Activated CD4-positive, alpha-beta T cell treated with anti-CD3 and anti-CD28 coated beads for 36 hours (primary cell): Measurements from ENCODE around the gene VAX1. TPM values are rescaled to one million over a fixed set of nuclear protein-coding genes. Genes with fewer than 3 reads are reported as not detected.
A peak's percentile ranks its signal among the peaks of the same experiment; 100 is the strongest.

Experiments
- ATAC-seq: fragments of 200-7000 bp; cut with Tn5 transposase; one replicate; pipeline ENCODE4 v1.10.0; 2021; ENCODE audit warnings: mild to moderate bottlenecking, moderate library complexity
- CTCF ChIA-PET: fragments of 350-600 bp; sonication (Branson Sonifier 250); formaldehyde crosslinking; loops from one replicate; lab custom pipeline; 2021; ENCODE audit warnings: antibody characterized with exemption; lab: Charles Lee
- POLR2A ChIA-PET: fragments of 350-600 bp; sonication (Branson Sonifier 250); formaldehyde crosslinking; loops from one replicate; lab custom pipeline; 2021; ENCODE audit warnings: antibody characterized with exemption, inconsistent platforms; lab: Charles Lee
- DNase-seq: peaks from one replicate; pipeline ENCODE4 v3.0.0-alpha.2; 2020
- H3K27ac Mint-ChIP-seq: one replicate; pipeline ENCODE4 v1.8.0; 2021; ENCODE audit warnings: mixed read lengths
- H3K27me3 Mint-ChIP-seq: one replicate; pipeline ENCODE4 v1.8.0; 2021; ENCODE audit warnings: mixed read lengths
- H3K36me3 Mint-ChIP-seq: one replicate; pipeline ENCODE4 v1.8.0; 2021; ENCODE audit warnings: low read depth, mixed read lengths
- H3K4me1 Mint-ChIP-seq: one replicate; pipeline ENCODE4 v1.8.0; 2021; ENCODE audit warnings: mixed read lengths
- H3K4me3 Mint-ChIP-seq: one replicate; pipeline ENCODE4 v1.8.0; 2021; ENCODE audit warnings: mild to moderate bottlenecking, moderate library complexity, mixed read lengths
- H3K9me3 Mint-ChIP-seq: one replicate; pipeline ENCODE4 v1.8.0; 2021; ENCODE audit warnings: low read depth, mixed read lengths
- intact Hi-C, 2 experiments: fragments of 100-400 bp; cut with DNase I in 1 of 2; cut with micrococcal nuclease in 1 of 2; formaldehyde crosslinking; loops; one replicate each; pipeline versions ENCODE4 v1.14.2 to v1.15.1; 2022 to 2024; cut with DNase I, micrococcal nuclease
- total RNA-seq, 2 experiments: library from RNA; stranded (reverse); gene quantifications; one replicate each; pipeline ENCODE4 v1.2.3, GENCODE V29; 2021

Gene VAX1
- total RNA-seq, 2 experiments from 2014 or later = not detected

DNA sequence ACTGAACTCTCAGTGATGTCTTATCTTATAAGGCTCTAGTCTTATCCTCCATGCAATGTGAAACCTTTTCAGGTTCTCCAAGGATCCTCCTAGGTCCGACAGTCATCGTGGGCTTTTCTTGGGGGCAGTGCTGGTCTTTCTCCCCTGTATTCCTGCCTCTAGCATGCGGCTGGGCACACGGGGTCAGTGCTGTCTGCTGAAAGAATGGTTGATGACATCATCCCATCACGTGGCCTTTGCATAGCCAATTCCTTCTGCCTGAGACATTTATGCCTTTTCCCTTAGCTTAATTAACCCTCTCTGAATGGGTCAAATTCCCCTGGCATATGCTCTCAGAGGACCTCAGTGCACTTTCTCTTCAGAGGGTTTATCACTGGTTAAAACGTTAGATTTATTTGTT, 32.2 kb upstream of the VAX1 start:
- DNase-seq = peak; percentile 9
- Mint-ChIP-seq H3K27me3 (peaks cover 61% of the 10 kb centered on the region), H3K27ac (no peak overlapping the region), H3K4me3 (no peak overlapping the region), H3K36me3 (no peaks in the 10 kb centered on the region), H3K9me3 (no peaks in the 10 kb centered on the region), H3K4me1 (peaks cover 38% of the 10 kb centered on the region)
- intact Hi-C loops = loop anchor here (10.0 kb wide), 2 partner anchors 165 to 725 kb away; partner anchors contain the start of gene SHTN1 (in 1 of the 2)
- POLR2A ChIA-PET = no interaction called here
- ATAC-seq = no peak
- CTCF ChIA-PET = interaction anchor here (1.1 to 1.8 kb wide), 3 partner anchors 12 to 373 kb away, joined by 3 to 5 read pairs (median 3); partner anchors contain the start of gene VAX1

DNA sequence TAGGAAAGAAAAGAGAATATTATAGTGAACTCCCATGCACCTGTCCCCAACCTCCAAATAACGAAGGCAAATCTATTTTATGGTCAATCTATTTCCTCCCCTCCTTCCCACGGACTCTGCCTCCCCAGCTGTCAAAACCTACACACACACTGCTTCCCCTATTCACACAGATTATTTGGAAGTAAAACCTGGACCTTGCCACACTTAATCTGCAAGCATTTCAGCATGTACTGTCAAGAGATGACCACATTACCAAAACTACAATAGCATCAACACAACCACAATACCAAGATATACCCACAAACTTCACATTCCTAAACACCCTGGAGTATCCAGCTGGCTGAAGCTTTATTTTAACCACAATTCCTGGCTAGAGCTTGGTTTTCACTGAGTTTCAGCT, 31.4 kb upstream of the VAX1 start:
- ChIA-PET CTCF (interaction anchor here (0.6 to 3.7 kb wide), 7 partner anchors 11 to 383 kb away, joined by 3 to 34 read pairs (median 4); partner anchors contain the start of gene VAX1), POLR2A (interaction anchor here (0.6 kb wide), 1 partner anchor 417 kb away, joined by 8 read pairs; no protein-coding TSS in a partner anchor)
- no peak for ATAC-seq
- peaks cover 37% of the 10 kb centered on the region for H3K4me1 Mint-ChIP-seq
- H3K27me3 Mint-ChIP-seq = peaks cover 68% of the 10 kb centered on the region
- H3K27ac Mint-ChIP-seq = no peak overlapping the region
- intact Hi-C loops = loop anchor here (2.0 to 10.0 kb wide), 4 partner anchors 37 to 895 kb away; partner anchors contain the start of genes EMX2 (in 1 of the 2), ENO4 (in 1 of the 2) and GFRA1 (in 1 of the 2)
- no peak overlapping the region for H3K4me3 Mint-ChIP-seq
- DNase-seq = no peak
- no peaks in the 10 kb centered on the region for H3K9me3 Mint-ChIP-seq
- H3K36me3 Mint-ChIP-seq = no peaks in the 10 kb centered on the region

DNA sequence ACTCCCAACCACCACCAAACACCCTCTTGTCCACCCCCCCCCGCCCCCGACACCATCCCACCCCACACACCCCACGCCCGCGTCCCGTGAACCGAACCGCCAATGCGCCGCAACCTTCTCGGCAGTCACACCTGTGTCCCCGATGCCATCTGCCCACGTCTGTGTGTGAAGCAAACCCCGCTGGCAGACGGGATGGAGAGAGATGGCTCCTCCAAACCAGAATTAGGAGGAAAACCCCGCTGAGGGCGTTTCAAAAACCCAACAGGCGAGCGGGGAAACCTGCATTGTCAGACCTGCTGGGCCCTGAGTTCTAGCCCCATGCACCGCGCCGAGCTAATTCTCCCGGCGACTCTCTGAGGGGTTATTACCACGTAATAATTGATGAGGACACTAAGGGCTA, 30.7 kb upstream of the VAX1 start:
- ATAC-seq = no peak
- H3K36me3 Mint-ChIP-seq = no peaks in the 10 kb centered on the region
- H3K4me3 Mint-ChIP-seq = peak overlapping the region; percentile 21
- H3K27ac Mint-ChIP-seq = no peak overlapping the region
- H3K27me3 Mint-ChIP-seq = peaks cover 74% of the 10 kb centered on the region
- ChIA-PET POLR2A (no interaction called here), CTCF (interaction anchor here (0.6 to 4.6 kb wide), 11 partner anchors 25 to 383 kb away, joined by 3 to 34 read pairs (median 6); no protein-coding TSS in a partner anchor)
- peaks cover 38% of the 10 kb centered on the region for H3K4me1 Mint-ChIP-seq
- peak; percentile 24 for DNase-seq
- no peaks in the 10 kb centered on the region for H3K9me3 Mint-ChIP-seq
- intact Hi-C loops = loop anchor here (2.0 to 10.0 kb wide), 4 partner anchors 36 to 894 kb away; partner anchors contain the start of genes EMX2 (in 1 of the 2), ENO4 (in 1 of the 2) and GFRA1 (in 1 of the 2)

DNA sequence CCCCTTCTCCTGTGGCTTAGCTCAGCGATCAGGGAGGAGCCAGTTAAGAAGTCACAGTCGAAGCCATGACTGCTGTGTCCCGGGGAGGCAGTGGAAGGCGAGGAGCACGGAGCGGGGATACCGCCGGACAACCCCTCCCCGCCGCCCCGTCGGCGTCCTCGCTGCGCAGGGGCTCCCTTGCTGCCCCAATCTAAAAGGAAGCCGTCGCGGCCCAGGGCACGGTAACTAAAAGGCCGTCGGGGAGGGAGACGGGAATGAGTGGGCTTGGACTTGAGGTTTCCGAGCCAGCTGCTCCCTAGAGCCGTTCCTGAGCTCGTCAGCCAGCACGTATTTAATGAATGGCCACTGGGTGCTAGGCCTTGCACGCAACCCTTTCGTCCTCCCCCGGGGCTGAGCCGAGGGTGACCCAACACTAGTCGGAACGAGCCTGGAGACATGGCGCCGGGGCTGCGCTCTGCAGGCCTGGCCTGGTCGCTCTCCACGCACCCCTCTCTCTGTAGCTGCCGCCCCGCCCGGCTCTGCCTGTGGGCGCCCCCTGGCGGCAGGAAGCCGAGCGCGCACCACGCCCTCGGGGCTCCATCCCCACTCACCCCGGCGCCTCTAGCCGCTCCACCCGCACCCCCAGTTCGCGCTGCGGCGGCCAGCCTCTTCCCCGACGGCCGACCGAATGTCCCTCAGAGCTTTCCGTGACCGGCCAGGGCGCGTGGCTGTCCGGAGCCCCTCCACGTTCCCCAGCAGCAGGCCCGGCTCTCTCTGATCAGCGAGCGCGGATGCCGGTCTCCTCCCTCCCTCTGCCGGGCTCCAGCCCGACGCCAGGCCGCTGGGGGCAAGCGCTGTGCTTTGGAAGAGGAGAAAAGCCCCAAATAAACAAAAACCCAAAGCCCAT, 30.0 kb upstream of the VAX1 start:
- Mint-ChIP-seq H3K27me3 (peaks cover 72% of the 10 kb centered on the region), H3K4me3 (peak overlapping the region; percentile 26), H3K36me3 (no peaks in the 10 kb centered on the region), H3K27ac (no peak overlapping the region), H3K4me1 (peaks cover 40% of the 10 kb centered on the region), H3K9me3 (no peaks in the 10 kb centered on the region)
- ChIA-PET CTCF (interaction anchor here (0.5 to 4.6 kb wide), 23 partner anchors 8 to 512 kb away, joined by 3 to 34 read pairs (median 5); no protein-coding TSS in a partner anchor), POLR2A (no interaction called here)
- peak; percentile 85 for DNase-seq
- intact Hi-C loops = loop anchor here (2.0 to 10.0 kb wide), 5 partner anchors 35 to 893 kb away; partner anchors contain the start of genes EMX2 (in 1 of the 2), ENO4 (in 1 of the 2) and GFRA1 (in 1 of the 2)
- ATAC-seq = peak; percentile 88

DNA sequence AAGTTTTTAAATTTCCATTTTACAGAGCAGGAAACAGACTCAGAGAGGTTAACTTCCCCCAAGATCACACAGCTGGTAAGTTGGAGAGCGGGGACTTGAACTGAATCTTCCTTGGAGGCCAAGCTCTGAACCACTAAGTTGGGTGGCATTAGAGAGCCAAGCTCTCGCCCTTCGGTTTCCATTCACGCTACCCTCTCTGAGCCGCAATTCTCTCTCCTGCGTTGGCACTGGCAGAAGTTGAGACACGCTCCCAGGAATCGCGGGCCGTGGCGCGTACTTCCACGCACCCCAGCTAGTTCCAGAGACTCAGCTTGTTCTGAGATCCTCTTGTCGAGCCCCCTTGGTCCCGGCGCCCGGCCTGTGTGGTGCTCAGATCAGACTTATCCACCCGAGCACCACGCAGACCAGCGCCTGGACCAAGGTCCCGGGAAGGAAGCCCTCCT, 29.3 kb upstream of the VAX1 start:
- peak; percentile 6 for DNase-seq

DNA sequence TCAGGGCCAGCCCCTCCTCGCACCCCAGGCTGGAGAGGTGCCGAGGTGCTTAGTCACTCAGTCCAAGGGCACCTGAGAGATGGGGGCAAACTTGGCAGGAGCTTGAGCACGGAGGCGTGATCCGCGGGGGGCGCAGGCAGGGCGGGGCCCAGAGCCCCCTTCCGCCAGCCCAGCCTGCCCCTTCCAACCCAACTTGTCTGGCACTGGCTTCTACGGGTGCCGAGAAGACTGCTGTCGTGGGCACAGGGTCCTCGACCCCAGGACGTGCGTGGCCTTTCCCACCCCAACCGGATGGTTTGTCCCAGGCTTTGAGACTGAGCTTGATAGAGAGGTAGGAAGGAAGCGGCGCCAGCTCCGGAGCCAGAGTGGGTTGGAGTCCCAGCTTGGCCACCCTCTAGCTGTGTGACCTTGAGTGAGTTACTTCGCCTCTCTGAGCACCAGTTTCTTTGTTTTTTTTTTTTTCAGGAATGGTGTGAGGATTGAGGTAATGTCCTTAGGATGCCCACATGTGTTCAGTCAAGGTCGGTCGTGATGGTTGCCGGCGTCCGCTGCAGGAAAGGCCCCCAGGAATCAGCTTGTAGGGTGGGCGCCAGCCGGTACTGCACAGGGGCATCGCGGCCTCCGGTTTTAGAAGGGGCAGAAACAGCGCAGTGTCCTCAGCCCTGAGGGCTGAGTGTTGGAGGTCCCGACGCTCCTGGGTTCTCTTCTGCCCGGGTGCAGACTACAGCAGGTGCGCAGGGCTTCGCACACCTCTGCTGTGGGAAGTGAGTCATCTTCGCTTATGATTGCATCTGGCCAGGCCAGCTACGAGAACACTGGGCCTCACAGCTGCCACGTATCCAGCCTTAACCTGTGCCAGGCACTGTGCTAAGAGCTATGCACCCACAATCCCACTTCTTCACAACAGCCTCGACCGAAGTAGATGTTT, 28.6 kb upstream of the VAX1 start:
- no peak overlapping the region for H3K27ac Mint-ChIP-seq
- CTCF ChIA-PET = interaction anchor here (0.8 to 4.6 kb wide), 18 partner anchors 8 to 484 kb away, joined by 3 to 34 read pairs (median 6); no protein-coding TSS in a partner anchor
- peaks cover 71% of the 10 kb centered on the region for H3K27me3 Mint-ChIP-seq
- intact Hi-C loops = loop anchor here (1.0 to 10.0 kb wide), 4 partner anchors 28 to 892 kb away; partner anchors contain the start of genes EMX2 (in 1 of the 2), GFRA1 (in 1 of the 2) and VAX1 (in 1 of the 2)
- POLR2A ChIA-PET = interaction anchor here (0.6 to 0.7 kb wide), 2 partner anchors 29 to 607 kb away, joined by 3 read pairs; no protein-coding TSS in a partner anchor
- DNase-seq (peak; percentile 35), ATAC-seq (peak; percentile 47)
- H3K4me3 Mint-ChIP-seq = no peak overlapping the region
- H3K4me1 Mint-ChIP-seq = peaks cover 47% of the 10 kb centered on the region
- no peaks in the 10 kb centered on the region for H3K9me3 Mint-ChIP-seq
- H3K36me3 Mint-ChIP-seq = no peaks in the 10 kb centered on the region

More for the DNA sequence above, 29.3 kb upstream of the VAX1 start:
- ChIA-PET CTCF (interaction anchor here (0.5 to 4.6 kb wide), 24 partner anchors 9 to 511 kb away, joined by 3 to 34 read pairs (median 5); no protein-coding TSS in a partner anchor), POLR2A (interaction anchor here (0.7 kb wide), 1 partner anchor 30 kb away, joined by 3 read pairs; no protein-coding TSS in a partner anchor)
- Mint-ChIP-seq H3K4me3 (no peak overlapping the region), H3K4me1 (peaks cover 44% of the 10 kb centered on the region), H3K27ac (no peak overlapping the region), H3K9me3 (no peaks in the 10 kb centered on the region), H3K27me3 (peaks cover 73% of the 10 kb centered on the region), H3K36me3 (no peaks in the 10 kb centered on the region)
- ATAC-seq = no peak
- intact Hi-C loops = loop anchor here (2.0 to 10.0 kb wide), 3 partner anchors 367 to 893 kb away; partner anchors contain the start of genes EMX2 (in 1 of the 2) and GFRA1 (in 1 of the 2)

DNA sequence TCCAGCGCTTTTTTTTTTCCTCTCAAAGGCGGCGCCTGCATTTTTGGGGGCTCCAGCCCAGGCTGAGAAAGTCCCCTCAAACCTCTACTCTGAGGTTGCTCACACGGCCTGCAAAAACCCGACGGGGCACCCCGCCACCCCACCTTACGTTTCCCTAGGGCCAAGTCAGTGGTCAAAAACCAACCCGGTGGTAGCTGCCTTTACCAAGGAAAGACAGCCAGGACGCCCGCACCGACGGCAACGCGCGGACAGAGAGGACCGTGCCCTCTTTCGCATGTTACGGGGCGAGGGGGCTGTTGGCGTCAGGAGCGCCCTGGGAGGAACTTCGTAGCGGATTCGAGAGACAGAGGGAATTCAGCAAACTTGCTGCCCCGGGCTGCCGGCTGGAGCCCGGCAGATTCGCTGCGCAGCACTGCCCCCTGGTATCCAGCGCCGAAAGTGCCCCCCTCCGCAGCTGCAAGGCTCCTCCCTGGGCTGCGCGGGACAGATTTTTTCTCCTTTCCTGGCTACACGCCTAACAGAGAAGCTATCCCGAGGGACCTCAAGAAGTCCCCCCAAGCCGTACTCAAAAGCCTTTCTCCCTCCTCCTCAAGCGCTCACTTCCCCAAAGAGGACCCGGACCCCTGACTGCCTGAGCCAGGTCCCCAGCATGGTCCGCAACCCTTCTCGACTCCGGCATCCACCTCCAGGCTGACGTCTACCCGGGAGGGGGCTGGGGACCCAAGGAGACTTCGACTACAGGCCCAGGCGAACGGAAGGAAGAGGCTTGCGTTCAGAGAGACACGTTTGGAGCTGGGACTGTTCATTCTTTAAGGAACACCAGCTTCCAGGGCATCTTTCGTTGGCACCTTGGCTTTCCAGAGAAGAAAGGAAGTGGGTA, 27.7 kb upstream of the VAX1 start:
- ChIA-PET CTCF (interaction anchor here (0.7 to 4.6 kb wide), 6 partner anchors 10 to 386 kb away, joined by 3 to 34 read pairs (median 21); no protein-coding TSS in a partner anchor), POLR2A (interaction anchor here (0.6 kb wide), 1 partner anchor 608 kb away, joined by 3 read pairs; no protein-coding TSS in a partner anchor)
- no peaks in the 10 kb centered on the region for H3K9me3 Mint-ChIP-seq
- no peak overlapping the region for H3K27ac Mint-ChIP-seq
- no peaks in the 10 kb centered on the region for H3K36me3 Mint-ChIP-seq
- H3K4me3 Mint-ChIP-seq = no peak overlapping the region
- intact Hi-C loops = loop anchor here (1.0 to 10.0 kb wide), 5 partner anchors 27 to 891 kb away; partner anchors contain the start of genes EMX2 (in 1 of the 2), GFRA1 (in 1 of the 2) and VAX1 (in 1 of the 2)
- ATAC-seq (peak; percentile 27), DNase-seq (peak; percentile 59)
- peaks cover 72% of the 10 kb centered on the region for H3K27me3 Mint-ChIP-seq
- peaks cover 47% of the 10 kb centered on the region for H3K4me1 Mint-ChIP-seq

DNA sequence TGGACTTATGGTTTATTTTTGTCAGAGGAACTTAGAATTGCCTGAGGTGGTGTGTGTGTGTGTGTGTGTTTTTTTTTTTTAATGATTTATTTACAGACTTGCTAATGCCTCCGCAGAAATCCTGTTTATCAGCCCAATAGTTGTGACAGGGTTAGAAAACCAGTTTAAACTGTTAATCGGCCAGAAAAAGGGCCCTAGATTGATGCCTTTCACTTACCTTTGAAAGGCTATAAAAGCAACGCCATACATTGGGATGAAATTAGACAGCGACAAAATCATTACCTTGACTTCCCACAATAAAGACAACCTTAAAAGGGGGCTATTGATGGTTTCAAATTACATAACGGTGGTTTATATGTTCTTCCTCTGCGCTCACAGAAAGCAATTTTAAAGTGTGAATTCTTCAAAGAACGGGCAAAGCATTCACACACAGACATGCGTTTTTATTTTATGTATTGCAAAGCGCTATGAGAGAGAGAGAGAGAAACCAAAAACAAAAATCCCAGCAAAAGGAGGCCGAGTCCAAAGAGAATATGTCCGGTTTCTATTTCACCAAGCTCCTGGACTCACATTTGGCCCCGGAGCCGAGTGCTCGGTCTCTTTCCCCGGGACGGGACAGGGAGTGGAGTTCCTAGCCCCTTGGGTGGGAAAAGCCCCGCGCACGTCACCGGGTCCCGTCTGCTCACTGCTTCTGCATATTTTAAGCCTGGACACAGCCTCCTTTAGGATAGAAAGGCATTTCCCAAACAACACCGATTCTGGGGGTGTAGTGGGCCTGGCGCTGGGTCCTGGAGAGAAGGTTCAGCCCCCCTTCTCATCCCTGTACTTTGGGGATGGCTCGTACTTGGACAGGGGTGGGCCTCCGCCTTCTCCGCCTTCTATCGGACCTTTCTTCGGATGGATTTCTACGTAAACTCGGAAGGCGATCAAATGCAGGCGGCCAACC, 26.8 kb upstream of the VAX1 start:
- ATAC-seq = no peak
- Mint-ChIP-seq H3K4me1 (peaks cover 43% of the 10 kb centered on the region), H3K9me3 (no peaks in the 10 kb centered on the region), H3K36me3 (no peaks in the 10 kb centered on the region), H3K27ac (no peak overlapping the region), H3K27me3 (peaks cover 72% of the 10 kb centered on the region), H3K4me3 (no peak overlapping the region)
- ChIA-PET POLR2A (interaction anchor here (0.8 kb wide), 1 partner anchor 412 kb away, joined by 5 read pairs; no protein-coding TSS in a partner anchor), CTCF (interaction anchor here (1.4 to 4.6 kb wide), 4 partner anchors 11 to 377 kb away, joined by 4 to 34 read pairs (median 18); no protein-coding TSS in a partner anchor)
- no peak for DNase-seq
- intact Hi-C loops = loop anchor here (2.0 to 10.0 kb wide), 3 partner anchors 30 to 890 kb away; partner anchors contain the start of genes EMX2 (in 1 of the 2) and GFRA1 (in 1 of the 2)
